Measurements from ENCODE around the gene LRBA. TPM values are rescaled to one million over a fixed set of nuclear protein-coding genes. Genes with fewer than 3 reads are reported as not detected.

Gene LRBA
- total RNA-seq, 2 donors from 2014 or later = 76.3 to 86.9 TPM

DNA sequence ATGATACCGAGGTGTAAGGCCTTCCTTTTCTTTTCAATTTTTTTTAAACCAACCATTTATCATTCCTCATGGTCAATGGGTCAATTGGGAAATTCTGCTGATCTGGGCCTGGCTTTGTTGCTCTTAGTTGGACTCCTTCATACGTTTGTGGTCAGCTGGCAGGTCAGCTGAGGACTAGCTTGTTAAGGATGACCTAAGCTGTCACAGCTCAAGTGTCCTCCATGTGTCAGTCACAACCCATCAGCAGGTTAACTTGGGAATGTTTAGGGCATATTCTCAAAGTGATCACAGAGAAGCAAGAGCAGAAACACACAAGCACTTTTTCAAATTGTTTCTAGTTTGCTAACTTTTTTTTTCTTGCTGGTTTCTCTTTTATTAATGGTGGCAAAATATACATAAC is 550.6 kb downstream of the LRBA start:
- DNase-seq (no peak), ATAC-seq (no peak)
- H3K9me3 ChIP-seq (ENCODE audit: control insufficient read depth, low read length, poor library complexity, severe bottlenecking) = no peaks in the 10 kb centered on the region
- peaks cover 4% of the 10 kb centered on the region for H3K4me1 Mint-ChIP-seq
- peaks cover 12% of the 10 kb centered on the region for H3K36me3 Mint-ChIP-seq (ENCODE audit: low read depth)
- peak overlapping the region; percentile 4 for H3K27ac Mint-ChIP-seq
- no peaks in the 10 kb centered on the region for H3K27me3 Mint-ChIP-seq
- H3K4me3 Mint-ChIP-seq = no peak overlapping the region

DNA sequence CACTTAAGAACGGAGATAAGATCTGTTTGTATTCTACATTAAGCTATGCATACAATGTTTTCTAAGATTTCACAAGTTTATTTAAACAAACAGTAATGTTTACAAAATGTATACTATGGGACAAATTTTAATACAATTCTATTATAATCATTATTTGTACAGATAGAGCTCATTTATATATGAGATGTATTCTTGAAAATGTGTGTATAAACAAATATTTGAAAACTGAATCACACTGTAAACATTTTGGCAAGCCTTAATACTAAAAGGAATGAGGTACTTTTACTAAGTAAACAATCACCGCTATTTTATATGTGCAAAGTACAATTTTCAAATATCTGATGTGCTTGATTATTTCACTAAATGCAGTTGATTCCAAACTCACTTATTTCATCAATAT is 552.3 kb downstream of the LRBA start:
- ATAC-seq (no peak), DNase-seq (no peak)
- Mint-ChIP-seq H3K4me1 (peaks cover 4% of the 10 kb centered on the region), H3K36me3 (ENCODE audit: low read depth) (peaks cover 12% of the 10 kb centered on the region), H3K27ac (no peak overlapping the region), H3K27me3 (no peaks in the 10 kb centered on the region), H3K4me3 (no peak overlapping the region)
- no peaks in the 10 kb centered on the region for H3K9me3 ChIP-seq (ENCODE audit: control insufficient read depth, low read length, poor library complexity, severe bottlenecking)

DNA sequence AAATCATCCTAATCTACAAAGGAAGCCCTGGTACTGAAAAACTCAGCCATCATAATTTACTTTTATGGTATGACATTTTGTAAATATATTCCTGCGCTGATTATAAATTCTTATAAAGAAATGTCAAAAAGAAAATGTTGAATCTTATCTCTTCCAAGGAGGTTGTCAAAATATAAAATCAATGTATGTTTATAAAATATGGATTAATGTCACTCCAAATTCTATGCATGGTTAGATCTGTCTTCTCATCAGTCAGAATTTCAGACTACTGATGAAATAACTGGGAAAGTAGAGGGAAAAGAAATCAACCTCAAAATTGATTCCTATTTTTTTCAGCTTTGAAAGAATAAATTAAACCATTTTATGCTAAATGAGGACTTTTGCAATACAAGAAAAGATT is 553.1 kb downstream of the LRBA start:
- peaks cover 12% of the 10 kb centered on the region for H3K36me3 Mint-ChIP-seq (ENCODE audit: low read depth)
- DNase-seq = no peak
- H3K4me3 Mint-ChIP-seq = no peak overlapping the region
- H3K27ac Mint-ChIP-seq = no peak overlapping the region
- H3K27me3 Mint-ChIP-seq = no peaks in the 10 kb centered on the region
- peaks cover 4% of the 10 kb centered on the region for H3K4me1 Mint-ChIP-seq
- no peaks in the 10 kb centered on the region for H3K9me3 ChIP-seq (ENCODE audit: control insufficient read depth, low read length, poor library complexity, severe bottlenecking)
- no peak for ATAC-seq

DNA sequence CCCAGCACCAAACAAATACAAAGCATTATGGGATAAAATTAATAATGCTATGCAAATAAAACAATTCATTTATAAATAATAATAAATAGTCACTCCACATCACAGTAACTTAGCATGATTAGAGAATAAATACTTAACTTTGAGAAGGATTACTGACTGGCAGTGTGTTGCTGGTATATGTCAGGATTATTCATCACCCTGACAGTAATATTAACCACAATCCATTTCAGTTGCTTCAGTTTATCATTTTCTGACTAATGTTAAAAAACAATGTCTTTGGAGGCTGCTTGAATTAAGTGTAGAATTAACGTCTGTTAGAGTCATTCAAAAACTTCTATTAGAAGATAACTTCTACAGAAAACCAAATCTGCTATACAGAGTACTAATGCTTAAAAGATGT is 557.3 kb downstream of the LRBA start:
- ATAC-seq = no peak
- Mint-ChIP-seq H3K27ac (no peak overlapping the region), H3K4me1 (no peaks in the 10 kb centered on the region), H3K36me3 (ENCODE audit: low read depth) (peaks cover 4% of the 10 kb centered on the region), H3K27me3 (no peaks in the 10 kb centered on the region), H3K4me3 (no peak overlapping the region)
- H3K9me3 ChIP-seq (ENCODE audit: control insufficient read depth, low read length, poor library complexity, severe bottlenecking) = no peaks in the 10 kb centered on the region
- no peak for DNase-seq

DNA sequence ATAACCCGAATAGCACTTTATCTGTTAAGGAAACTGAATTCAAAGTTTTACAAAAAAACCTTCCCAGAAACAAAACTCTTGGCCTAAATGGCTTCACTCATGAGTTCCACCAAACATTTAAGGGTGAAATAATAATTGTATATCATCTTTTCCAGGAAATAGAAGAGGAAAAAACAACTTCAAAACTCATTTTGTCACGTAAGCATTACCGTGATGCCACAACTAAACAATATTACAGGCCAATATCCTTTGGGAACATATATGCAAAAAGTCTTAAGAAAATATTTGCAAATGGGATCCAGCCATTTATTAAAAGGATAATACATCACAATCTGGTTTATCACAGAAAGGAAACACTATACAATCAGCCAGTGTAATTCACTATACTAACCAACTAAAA is 563.2 kb downstream of the LRBA start:
- H3K27ac Mint-ChIP-seq = no peak overlapping the region
- H3K9me3 ChIP-seq (ENCODE audit: control insufficient read depth, low read length, poor library complexity, severe bottlenecking) = no peaks in the 10 kb centered on the region
- H3K36me3 Mint-ChIP-seq (ENCODE audit: low read depth) = peaks cover 4% of the 10 kb centered on the region
- H3K4me1 Mint-ChIP-seq = no peaks in the 10 kb centered on the region
- ATAC-seq (no peak), DNase-seq (no peak)
- H3K27me3 Mint-ChIP-seq = no peaks in the 10 kb centered on the region
- no peak overlapping the region for H3K4me3 Mint-ChIP-seq

DNA sequence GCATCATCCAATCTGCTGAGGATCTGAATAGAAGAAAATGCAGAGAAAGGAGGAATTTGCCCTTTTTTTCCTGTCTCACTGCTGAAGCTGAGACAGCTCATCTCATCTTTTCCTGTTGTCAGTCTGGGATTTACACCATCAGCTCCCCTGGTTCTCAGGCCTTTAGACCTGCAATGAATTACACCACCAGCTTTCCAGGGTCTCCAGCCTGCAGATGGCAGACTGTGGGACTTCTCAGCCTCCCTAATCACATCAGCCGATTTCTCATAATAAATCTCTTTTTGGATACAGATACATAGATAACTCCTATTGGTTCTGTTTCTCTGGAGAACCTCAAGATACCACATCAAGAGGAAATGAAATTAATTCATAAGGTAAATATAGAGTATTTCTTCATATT is 567.7 kb downstream of the LRBA start:
- DNase-seq (no peak), ATAC-seq (no peak)
- no peak overlapping the region for H3K4me3 Mint-ChIP-seq
- no peaks in the 10 kb centered on the region for H3K9me3 ChIP-seq (ENCODE audit: control insufficient read depth, low read length, poor library complexity, severe bottlenecking)
- H3K27me3 Mint-ChIP-seq = no peaks in the 10 kb centered on the region
- no peaks in the 10 kb centered on the region for H3K36me3 Mint-ChIP-seq (ENCODE audit: low read depth)
- H3K27ac Mint-ChIP-seq = no peak overlapping the region
- no peaks in the 10 kb centered on the region for H3K4me1 Mint-ChIP-seq

DNA sequence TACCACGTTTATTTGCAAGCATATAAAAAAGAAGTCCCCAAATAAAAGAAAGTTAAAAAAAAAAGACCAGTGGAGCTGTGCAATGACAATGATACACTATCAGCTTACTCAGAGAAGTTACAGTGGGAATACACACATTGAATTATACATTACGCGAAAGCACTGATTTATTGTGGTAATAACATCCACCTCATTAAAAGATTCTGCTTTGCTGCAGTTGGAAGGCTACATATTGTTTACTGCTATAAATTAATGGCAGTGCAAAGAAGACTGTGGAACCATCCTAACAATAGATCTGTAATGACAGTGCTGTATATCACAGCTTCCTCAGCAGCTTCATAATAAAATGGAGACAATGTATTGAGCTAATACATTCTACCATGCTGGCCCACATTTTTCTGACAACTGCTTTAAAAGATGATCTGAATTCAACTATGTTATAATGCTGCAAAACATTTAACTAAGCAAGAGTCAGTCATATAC is 575.6 kb downstream of the LRBA start:
- Mint-ChIP-seq H3K36me3 (ENCODE audit: low read depth) (peaks cover 5% of the 10 kb centered on the region), H3K27ac (no peak overlapping the region), H3K4me1 (peaks cover 3% of the 10 kb centered on the region), H3K4me3 (no peak overlapping the region), H3K27me3 (no peaks in the 10 kb centered on the region)
- DNase-seq (no peak), ATAC-seq (no peak)
- H3K9me3 ChIP-seq (ENCODE audit: control insufficient read depth, low read length, poor library complexity, severe bottlenecking) = no peaks in the 10 kb centered on the region

DNA sequence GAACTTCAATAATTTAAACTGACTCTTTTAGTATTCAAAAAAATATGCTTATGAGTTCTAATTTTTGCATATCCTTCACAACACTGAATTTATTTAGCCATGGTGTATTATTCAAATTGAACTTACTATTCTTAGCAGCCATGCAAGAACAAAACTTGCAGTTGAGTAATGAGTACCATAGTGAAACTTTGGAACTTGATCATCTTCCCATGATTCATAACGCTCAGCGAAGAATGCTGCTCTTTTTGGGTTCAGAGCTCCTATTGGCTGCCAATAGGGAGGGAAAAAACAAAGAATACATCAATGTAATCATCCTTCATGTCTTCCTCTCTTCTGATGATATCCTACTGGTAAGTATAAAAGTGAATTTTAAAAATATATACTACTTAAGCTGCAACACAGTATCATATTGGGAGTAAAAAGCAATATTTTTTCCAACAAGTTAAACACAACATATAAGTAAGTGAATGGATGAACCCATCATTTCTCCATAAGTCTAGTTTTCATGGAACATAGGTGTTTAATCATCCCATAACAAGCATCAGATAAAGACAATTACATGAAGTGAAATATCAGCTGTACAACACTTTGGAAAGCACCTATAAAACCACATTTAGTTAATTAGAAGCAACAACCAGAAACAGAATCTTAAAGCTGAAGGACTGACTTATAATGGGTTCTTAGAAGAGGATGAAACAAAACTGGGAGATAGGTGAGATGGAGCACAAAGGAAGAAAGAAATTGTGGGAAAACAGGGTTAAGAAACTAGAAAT is 578.3 kb downstream of the LRBA start:
- Mint-ChIP-seq H3K36me3 (ENCODE audit: low read depth) (peaks cover 5% of the 10 kb centered on the region), H3K4me1 (peaks cover 3% of the 10 kb centered on the region), H3K27ac (no peak overlapping the region), H3K4me3 (no peak overlapping the region), H3K27me3 (no peaks in the 10 kb centered on the region)
- DNase-seq (no peak), ATAC-seq (no peak)
- no peaks in the 10 kb centered on the region for H3K9me3 ChIP-seq (ENCODE audit: control insufficient read depth, low read length, poor library complexity, severe bottlenecking)

DNA sequence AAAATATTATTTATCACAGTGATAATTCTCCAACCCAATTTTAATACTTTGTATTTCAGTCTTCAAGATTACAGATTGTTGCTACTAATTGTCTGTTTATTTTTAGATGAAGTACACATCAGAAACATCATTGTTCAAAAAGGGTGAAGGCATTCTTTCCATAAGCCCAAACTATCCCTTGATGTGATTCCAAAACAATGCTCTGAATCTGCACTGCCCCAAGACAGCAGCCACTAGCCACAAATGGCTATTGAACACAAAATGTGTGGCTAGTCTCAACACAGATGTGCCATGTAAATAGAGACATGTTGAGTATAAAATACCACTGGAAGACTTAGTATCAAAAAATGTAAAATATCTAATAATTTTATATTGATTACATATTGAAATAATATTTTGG is 583.9 kb downstream of the LRBA start:
- Mint-ChIP-seq H3K27me3 (no peaks in the 10 kb centered on the region), H3K4me3 (no peak overlapping the region), H3K4me1 (peaks cover 2% of the 10 kb centered on the region), H3K36me3 (ENCODE audit: low read depth) (peaks cover 3% of the 10 kb centered on the region), H3K27ac (no peak overlapping the region)
- ATAC-seq (no peak), DNase-seq (no peak)
- no peaks in the 10 kb centered on the region for H3K9me3 ChIP-seq (ENCODE audit: control insufficient read depth, low read length, poor library complexity, severe bottlenecking)

DNA sequence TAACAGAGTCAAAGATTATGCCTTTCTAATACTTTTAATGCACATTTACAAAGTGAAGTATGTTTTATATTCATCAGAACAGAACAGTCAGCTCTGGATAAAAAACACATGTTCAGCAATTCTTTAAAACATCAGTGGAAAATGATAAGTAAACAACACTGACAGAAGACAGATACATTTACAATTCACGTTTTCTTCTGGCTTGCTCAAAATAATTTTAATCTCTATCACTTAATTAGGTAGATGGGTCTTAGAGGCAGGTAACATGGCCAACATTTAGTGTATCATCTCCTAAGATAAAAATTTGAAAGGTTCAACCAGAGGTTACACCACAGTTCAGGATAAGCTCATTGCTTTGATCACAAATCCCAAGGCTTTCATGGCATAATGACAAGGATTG is 589.9 kb downstream of the LRBA start:
- DNase-seq (no peak), ATAC-seq (no peak)
- H3K27me3 Mint-ChIP-seq = no peaks in the 10 kb centered on the region

DNA sequence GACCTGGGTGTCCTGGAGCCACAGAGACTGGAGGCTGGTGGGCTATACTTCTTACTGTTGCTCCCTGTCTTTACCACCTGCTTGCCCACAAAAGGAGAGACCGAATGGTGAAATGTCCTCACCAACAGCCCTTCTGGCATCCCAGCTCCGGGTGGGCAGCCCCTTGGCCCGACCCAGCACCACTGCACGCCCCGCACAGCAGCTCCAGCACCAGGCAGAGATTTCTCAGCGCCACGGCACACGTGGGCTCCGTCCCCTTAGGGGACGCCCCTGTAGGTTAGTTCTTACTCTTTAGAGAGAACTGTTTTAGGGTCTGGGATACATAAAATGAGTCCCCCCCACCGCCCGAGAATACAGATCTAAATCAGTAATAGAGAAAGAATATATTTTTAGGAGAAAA is 591.6 kb downstream of the LRBA start:
- ATAC-seq (no peak), DNase-seq (no peak)
- Mint-ChIP-seq H3K4me3 (no peak overlapping the region), H3K36me3 (ENCODE audit: low read depth) (peaks cover 4% of the 10 kb centered on the region), H3K4me1 (no peaks in the 10 kb centered on the region), H3K27ac (no peak overlapping the region), H3K27me3 (no peaks in the 10 kb centered on the region)
- H3K9me3 ChIP-seq (ENCODE audit: control insufficient read depth, low read length, poor library complexity, severe bottlenecking) = no peaks in the 10 kb centered on the region

More for the DNA sequence above, 589.9 kb downstream of the LRBA start:
- peaks cover 2% of the 10 kb centered on the region for H3K4me1 Mint-ChIP-seq
- peaks cover 4% of the 10 kb centered on the region for H3K36me3 Mint-ChIP-seq (ENCODE audit: low read depth)
- H3K9me3 ChIP-seq (ENCODE audit: control insufficient read depth, low read length, poor library complexity, severe bottlenecking) = no peaks in the 10 kb centered on the region
- no peak overlapping the region for H3K4me3 Mint-ChIP-seq
- no peak overlapping the region for H3K27ac Mint-ChIP-seq

DNA sequence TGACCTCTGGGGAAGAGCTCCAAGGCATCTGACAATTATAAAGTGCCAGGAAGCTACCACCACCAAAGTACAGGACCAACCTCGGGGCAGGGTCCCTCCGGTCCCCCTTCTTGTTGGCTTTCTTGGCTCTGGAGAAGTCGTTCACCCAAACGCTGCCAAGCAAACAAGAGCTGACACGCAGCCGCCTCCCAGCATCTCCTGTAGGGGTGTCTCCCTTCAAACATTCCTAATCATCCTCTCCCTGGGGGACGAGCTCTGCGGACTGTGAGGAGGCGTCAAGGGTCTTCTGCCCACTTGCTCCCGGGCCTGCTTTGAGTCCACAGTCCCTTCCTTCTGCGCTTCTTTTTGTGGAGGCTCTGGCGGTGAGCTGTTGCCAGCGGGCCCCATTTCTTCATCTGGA is 592.0 kb downstream of the LRBA start:
- ATAC-seq (no peak), DNase-seq (no peak)
- Mint-ChIP-seq H3K27me3 (no peaks in the 10 kb centered on the region), H3K36me3 (ENCODE audit: low read depth) (peaks cover 4% of the 10 kb centered on the region), H3K27ac (no peak overlapping the region), H3K4me3 (no peak overlapping the region), H3K4me1 (no peaks in the 10 kb centered on the region)
- H3K9me3 ChIP-seq (ENCODE audit: control insufficient read depth, low read length, poor library complexity, severe bottlenecking) = no peaks in the 10 kb centered on the region

DNA sequence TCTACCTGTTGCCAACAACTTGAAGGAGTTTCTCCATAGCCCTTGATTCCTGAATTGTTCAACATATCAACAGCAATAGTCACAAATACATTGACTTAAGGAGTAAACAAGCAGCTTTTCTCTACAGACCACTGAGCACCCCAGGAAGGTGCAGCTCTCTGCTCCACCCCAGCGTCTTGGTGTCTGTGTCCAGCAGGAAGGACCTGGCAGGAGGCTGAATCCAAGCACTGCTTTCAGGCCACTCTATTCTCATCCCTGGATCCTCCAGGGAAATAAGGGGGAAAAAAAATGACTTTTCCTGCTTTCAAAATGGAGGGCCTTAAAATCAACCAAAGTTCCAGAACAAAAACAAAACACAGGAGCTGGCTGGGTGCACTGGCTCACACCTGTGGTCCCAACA is 593.5 kb downstream of the LRBA start:
- no peaks in the 10 kb centered on the region for H3K4me1 Mint-ChIP-seq
- H3K27me3 Mint-ChIP-seq = no peaks in the 10 kb centered on the region

DNA sequence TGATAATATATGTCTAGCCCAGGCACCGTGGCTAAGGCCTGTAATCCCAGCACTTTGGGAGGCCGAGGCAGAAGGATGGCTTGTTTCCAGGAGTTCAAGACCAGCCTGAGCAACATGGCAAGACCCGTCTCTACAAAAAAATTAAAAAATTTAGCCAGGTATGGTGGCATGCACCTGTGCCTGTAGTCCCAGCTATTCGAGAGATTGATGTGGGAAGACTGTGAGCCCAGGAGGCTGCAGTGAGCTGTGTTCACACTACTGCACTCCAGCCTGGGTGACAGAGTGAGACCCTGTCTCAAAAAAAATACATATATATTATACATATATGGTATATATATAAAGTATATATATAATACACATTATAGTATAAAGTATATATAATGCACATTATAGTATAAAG is 595.1 kb downstream of the LRBA start:
- ATAC-seq (no peak), DNase-seq (no peak)
- Mint-ChIP-seq H3K4me1 (no peaks in the 10 kb centered on the region), H3K4me3 (no peak overlapping the region), H3K27ac (no peak overlapping the region), H3K27me3 (no peaks in the 10 kb centered on the region), H3K36me3 (ENCODE audit: low read depth) (peaks cover 4% of the 10 kb centered on the region)
- no peaks in the 10 kb centered on the region for H3K9me3 ChIP-seq (ENCODE audit: control insufficient read depth, low read length, poor library complexity, severe bottlenecking)

More for the DNA sequence above, 593.5 kb downstream of the LRBA start:
- Mint-ChIP-seq H3K4me3 (no peak overlapping the region), H3K36me3 (ENCODE audit: low read depth) (peaks cover 4% of the 10 kb centered on the region), H3K27ac (no peak overlapping the region)
- ATAC-seq = no peak
- DNase-seq = no peak
- no peaks in the 10 kb centered on the region for H3K9me3 ChIP-seq (ENCODE audit: control insufficient read depth, low read length, poor library complexity, severe bottlenecking)

Measured in T-helper 17 cell (primary cell).